ENCODE data around the gene RELN. TPM values are rescaled to one million over a fixed set of nuclear protein-coding genes. Genes with fewer than 3 reads are reported as not detected.

Gene RELN
- total RNA-seq, 1 donor from 2014 or later: 7.3 TPM

DNA sequence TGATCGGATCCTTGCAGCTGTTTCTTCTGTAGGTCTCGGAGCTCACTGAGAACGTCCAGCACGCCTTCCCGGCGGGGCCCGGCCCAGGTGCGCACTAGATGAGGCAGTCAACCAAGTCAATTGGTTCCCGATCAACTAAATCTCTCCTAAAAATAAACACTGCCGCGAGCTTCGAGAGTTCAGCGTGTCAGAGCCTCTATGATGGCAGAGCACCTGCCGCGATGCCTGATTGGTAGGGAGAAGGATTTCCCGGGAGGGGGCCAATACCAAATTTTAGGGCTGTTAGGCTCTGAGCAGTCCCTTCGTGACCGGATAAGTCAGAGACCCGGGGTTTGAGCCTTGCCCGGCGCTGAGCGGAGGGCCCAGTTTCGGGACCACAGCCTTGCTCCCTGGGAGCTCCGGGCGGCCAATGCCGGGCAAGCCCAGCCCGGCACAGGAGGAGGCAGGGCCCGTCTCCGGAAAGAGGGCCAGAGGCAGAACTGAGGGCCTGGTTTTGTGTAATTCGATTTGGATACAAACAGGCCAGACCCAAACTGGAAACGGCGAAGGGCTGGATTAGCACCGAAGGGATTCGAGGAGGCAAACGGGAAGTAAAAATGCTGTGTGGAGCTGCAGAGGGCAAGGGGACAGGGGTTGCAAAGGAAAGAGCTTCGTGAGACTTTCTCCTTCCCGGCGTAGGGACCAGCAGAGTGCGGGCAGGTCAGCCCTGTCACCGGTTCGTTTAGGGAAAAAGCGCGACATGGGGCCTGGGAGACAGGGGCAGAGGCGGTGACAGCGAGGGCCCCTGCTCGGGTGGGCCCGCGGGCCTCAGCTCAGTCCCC, 544.0 kb downstream of the RELN start:
- Mint-ChIP-seq H3K4me1 (peaks cover 5% of the 10 kb centered on the region), H3K36me3 (no peaks in the 10 kb centered on the region), H3K9me3 (no peaks in the 10 kb centered on the region), H3K27me3 (ENCODE audit: low read depth) (peaks cover 95% of the 10 kb centered on the region), H3K27ac (no peak overlapping the region), H3K4me3 (peak overlapping the region; percentile 60)
- TF ChIP-seq CTCF (IDR thresholded peaks at IDR 0.05; ENCODE audit: unreplicated experiment): no peak
- DNase-seq (ENCODE audit: low spot score in 2 of 2, unreplicated experiment in 2 of 2): no peak

- H3K9me3 Mint-ChIP-seq: no peaks in the 10 kb centered on the region
- TF ChIP-seq CTCF (IDR thresholded peaks at IDR 0.05; ENCODE audit: unreplicated experiment): no peak
- DNase-seq (ENCODE audit: low spot score in 2 of 2, unreplicated experiment in 2 of 2): no peak
- H3K36me3 Mint-ChIP-seq: no peaks in the 10 kb centered on the region
- H3K4me3 Mint-ChIP-seq: no peak overlapping the region
- H3K27me3 Mint-ChIP-seq (ENCODE audit: low read depth): peaks cover 83% of the 10 kb centered on the region
- no peak overlapping the region for H3K27ac Mint-ChIP-seq
- H3K4me1 Mint-ChIP-seq: no peaks in the 10 kb centered on the region
These were observed 549.8 kb downstream of the RELN start for GRCh38 chr7:103439661-103440060.

DNA sequence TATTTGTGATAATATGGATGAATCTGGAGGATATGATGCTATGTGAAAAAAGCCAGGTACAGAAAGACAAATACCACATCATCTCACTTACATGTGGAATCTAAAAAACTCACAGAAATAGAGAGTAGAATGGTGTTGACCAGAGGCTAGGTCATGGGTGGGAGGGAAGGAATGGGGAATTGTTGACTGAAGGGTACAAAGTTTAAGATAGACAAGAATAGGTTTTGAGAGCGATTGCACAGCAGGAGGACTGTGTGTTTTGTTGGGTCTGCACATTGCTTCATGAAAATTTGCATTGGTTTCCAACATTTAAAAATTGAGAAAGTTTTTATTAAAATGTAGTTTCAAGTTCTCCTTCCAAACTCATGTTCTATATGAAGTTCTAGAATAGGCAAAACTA, 551.8 kb downstream of the RELN start:
- Mint-ChIP-seq H3K36me3 (no peaks in the 10 kb centered on the region), H3K4me3 (no peak overlapping the region), H3K27me3 (ENCODE audit: low read depth) (peaks cover 66% of the 10 kb centered on the region), H3K9me3 (peaks cover 5% of the 10 kb centered on the region), H3K27ac (no peak overlapping the region), H3K4me1 (no peaks in the 10 kb centered on the region)
- DNase-seq (ENCODE audit: low spot score in 2 of 2, unreplicated experiment in 2 of 2): no peak
- no peak for TF ChIP-seq CTCF (IDR thresholded peaks at IDR 0.05; ENCODE audit: unreplicated experiment)

- no peak for DNase-seq (ENCODE audit: low spot score in 2 of 2, unreplicated experiment in 2 of 2)
- Mint-ChIP-seq H3K36me3 (no peaks in the 10 kb centered on the region), H3K4me1 (no peaks in the 10 kb centered on the region), H3K9me3 (peaks cover 5% of the 10 kb centered on the region), H3K27me3 (ENCODE audit: low read depth) (peaks cover 25% of the 10 kb centered on the region), H3K27ac (no peak overlapping the region), H3K4me3 (no peak overlapping the region)
- no peak for TF ChIP-seq CTCF (IDR thresholded peaks at IDR 0.05; ENCODE audit: unreplicated experiment)
These were observed 556.7 kb downstream of the RELN start for GRCh38 chr7:103432712-103433111.

- no peak for TF ChIP-seq CTCF (IDR thresholded peaks at IDR 0.05; ENCODE audit: unreplicated experiment)
- Mint-ChIP-seq H3K36me3 (no peaks in the 10 kb centered on the region), H3K4me1 (no peaks in the 10 kb centered on the region), H3K4me3 (no peak overlapping the region), H3K9me3 (no peaks in the 10 kb centered on the region), H3K27me3 (ENCODE audit: low read depth) (peaks cover 25% of the 10 kb centered on the region), H3K27ac (no peak overlapping the region)
- DNase-seq (ENCODE audit: low spot score in 2 of 2, unreplicated experiment in 2 of 2): no peak
These were observed 564.3 kb downstream of the RELN start for GRCh38 chr7:103425177-103425576.

Measured in mesothelial cell of epicardium (in vitro differentiated cells).